Thyroid gland (tissue), 4 donors: Measurements from ENCODE around the gene ATAD2B. TPM values are rescaled to one million over a fixed set of nuclear protein-coding genes. Genes with fewer than 3 reads are reported as not detected.

Experiments used
- DNase-seq, 2 donors: peaks; one replicate each; pipeline ENCODE4 v3.0.0-alpha.2; 2019
- H3K27ac ChIP-seq, 3 donors: fragments of 200-600 bp; sonication (generic); 1 replicate in 2 of 3; 2 replicates in 1 of 3; pipeline ENCODE4 v1.5.1; 2016 to 2019; ENCODE audit warnings: mild to moderate bottlenecking in 1 of 3, moderate library complexity in 1 of 3
- H3K27me3 ChIP-seq: fragments of 200-600 bp; sonication (generic); one replicate; pipeline ENCODE4 v1.5.1; 2019
- H3K36me3 ChIP-seq, 2 donors: fragments of 200-600 bp; sonication (generic); one replicate each; pipeline ENCODE4 v1.5.1; 2016 to 2019
- H3K4me1 ChIP-seq, 2 donors: fragments of 200-600 bp; sonication (generic); one replicate each; pipeline ENCODE4 v1.5.1; 2017 to 2019
- H3K4me3 ChIP-seq, 3 donors: fragments of 200-600 bp; sonication (generic); replicated peaks in 1 of 3; 1 replicate in 2 of 3; 2 replicates in 1 of 3; pipeline ENCODE4 v1.5.1; 2016; ENCODE audit warnings: mild to moderate bottlenecking in 1 of 3
- H3K9me3 ChIP-seq: fragments of 200-600 bp; sonication (generic); one replicate; pipeline ENCODE4 v1.5.1; 2017
- POLR2A ChIP-seq, 2 donors: fragments of 450-650 bp; IDR thresholded peaks; one replicate each; pipeline ENCODE4 v1.6.1; 2017; ENCODE audit warnings: antibody characterized with exemption in 2 of 2, mild to moderate bottlenecking in 2 of 2, moderate library complexity in 1 of 2
- WGBS, 2 donors: methylation state at CpG; one replicate each; pipeline ENCODE4 v1.1.5; 2017; 5-methylcytosine and 5-hydroxymethylcytosine counted together
- intact Hi-C: fragments of 100-400 bp; cut with DNase I; formaldehyde crosslinking; loops from one replicate; pipeline ENCODE4 v1.15.1; 2023
- total RNA-seq, 4 donors: library from RNA; depleted of rRNA; stranded (reverse); fragments of >200 nt; gene quantifications; one replicate each; pipeline ENCODE4 v1.2.3, GENCODE V29; 2016
- TF ChIP-seq, protein P1 (sequence below), 6 experiments: fragments of 200-600 bp in 3 of 6; fragments of 450-650 bp in 3 of 6; sonication (generic) in 3 of 6; IDR thresholded peaks; one replicate each; pipeline ENCODE4 v1.5.1; 2016 to 2019; ENCODE audit warnings: antibody characterized with exemption in 6 of 6, mild to moderate bottlenecking in 2 of 6, inconsistent platforms in 1 of 6, moderate library complexity in 1 of 6

The ATAD2B gene
- total RNA-seq, 4 donors from 2014 or later = 32.8 to 49.3 (median 37.3) TPM

DNA sequence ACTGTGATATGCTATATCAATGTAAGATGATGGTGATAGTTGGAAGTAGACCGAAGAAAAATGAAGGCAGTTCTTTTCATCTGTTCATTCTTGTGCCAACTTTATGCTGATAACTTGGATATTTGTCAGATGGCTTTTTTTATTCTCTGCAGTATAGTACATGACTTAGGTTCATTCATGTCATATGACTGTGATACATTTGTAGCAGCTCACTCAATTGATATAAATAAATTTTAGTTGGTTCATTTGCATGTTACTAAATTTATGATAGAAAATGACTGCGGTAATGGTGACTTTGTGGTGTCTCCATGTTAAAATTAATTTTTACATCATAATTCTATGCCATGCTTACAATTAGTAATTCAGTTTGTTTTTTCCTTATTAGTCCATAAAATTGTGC, 20.4 kb upstream of the ATAD2B start:
- intact Hi-C loops = no loop called here
- no peaks in the 10 kb centered on the region for H3K27me3 ChIP-seq
- H3K4me1 ChIP-seq = peaks cover 0 to 4% of the 10 kb centered on the region in 2 donors
- no peak overlapping the region for H3K27ac ChIP-seq
- no peaks in the 10 kb centered on the region for H3K36me3 ChIP-seq
- DNase-seq = no peak
- WGBS, 2 donors = 92 to 96% methylated on average over 2 of the region's 2 CpGs
- no peaks in the 10 kb centered on the region for H3K9me3 ChIP-seq
- H3K4me3 ChIP-seq = no peak overlapping the region
- TF ChIP-seq POLR2A (IDR thresholded peaks at IDR 0.05) = no peak
- TF ChIP-seq, protein P1, sequence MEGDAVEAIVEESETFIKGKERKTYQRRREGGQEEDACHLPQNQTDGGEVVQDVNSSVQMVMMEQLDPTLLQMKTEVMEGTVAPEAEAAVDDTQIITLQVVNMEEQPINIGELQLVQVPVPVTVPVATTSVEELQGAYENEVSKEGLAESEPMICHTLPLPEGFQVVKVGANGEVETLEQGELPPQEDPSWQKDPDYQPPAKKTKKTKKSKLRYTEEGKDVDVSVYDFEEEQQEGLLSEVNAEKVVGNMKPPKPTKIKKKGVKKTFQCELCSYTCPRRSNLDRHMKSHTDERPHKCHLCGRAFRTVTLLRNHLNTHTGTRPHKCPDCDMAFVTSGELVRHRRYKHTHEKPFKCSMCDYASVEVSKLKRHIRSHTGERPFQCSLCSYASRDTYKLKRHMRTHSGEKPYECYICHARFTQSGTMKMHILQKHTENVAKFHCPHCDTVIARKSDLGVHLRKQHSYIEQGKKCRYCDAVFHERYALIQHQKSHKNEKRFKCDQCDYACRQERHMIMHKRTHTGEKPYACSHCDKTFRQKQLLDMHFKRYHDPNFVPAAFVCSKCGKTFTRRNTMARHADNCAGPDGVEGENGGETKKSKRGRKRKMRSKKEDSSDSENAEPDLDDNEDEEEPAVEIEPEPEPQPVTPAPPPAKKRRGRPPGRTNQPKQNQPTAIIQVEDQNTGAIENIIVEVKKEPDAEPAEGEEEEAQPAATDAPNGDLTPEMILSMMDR (IDR thresholded peaks at IDR 0.05) = no peak

DNA sequence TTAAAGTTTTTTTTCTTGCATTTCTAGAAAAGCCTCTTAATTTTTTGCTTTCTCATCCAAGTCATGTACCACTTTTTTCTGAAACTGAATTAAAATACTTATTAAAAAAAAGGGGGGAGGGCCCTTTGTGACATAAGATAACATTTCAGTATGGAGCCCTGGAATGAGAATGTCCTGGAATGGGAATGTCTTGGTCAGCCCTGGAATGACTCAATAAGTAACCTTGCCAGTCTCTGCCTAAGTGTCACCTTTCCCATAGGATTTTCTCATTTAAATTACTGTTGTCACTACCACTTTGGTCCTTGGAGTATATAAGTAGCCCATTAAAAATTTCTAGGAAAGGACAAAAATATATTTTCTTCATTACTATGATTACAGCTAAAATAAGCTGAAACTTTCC, 18.1 kb upstream of the ATAD2B start:
- no peaks in the 10 kb centered on the region for H3K27me3 ChIP-seq
- intact Hi-C loops = no loop called here
- no peak for TF ChIP-seq POLR2A (IDR thresholded peaks at IDR 0.05)
- TF ChIP-seq, protein P1 (IDR thresholded peaks at IDR 0.05) = no peak
- peaks cover 7 to 10% of the 10 kb centered on the region in 2 donors for H3K4me1 ChIP-seq
- H3K9me3 ChIP-seq = no peaks in the 10 kb centered on the region
- no peak overlapping the region for H3K27ac ChIP-seq
- H3K36me3 ChIP-seq = no peaks in the 10 kb centered on the region
- no peak overlapping the region for H3K4me3 ChIP-seq
- DNase-seq = no peak

DNA sequence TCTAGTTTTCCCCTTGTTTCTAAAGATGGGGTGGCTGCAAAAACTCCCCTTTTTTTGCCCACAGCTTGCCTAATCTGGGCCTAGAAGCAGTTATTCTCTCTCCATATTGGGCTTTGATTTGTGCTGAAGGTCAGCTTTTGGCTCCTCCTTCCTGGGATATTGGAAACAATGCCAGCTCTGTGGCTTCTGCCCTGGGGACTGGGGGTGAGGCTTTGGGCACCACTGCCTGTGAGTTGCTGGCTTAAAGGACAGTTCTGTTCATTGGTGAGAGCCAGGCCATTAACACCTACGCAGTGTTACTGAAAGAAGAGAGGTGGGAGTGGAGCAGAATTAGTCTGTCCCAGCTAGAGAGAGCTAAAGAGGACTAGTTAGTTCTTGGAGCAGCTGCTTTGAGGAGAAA, 17.6 kb upstream of the ATAD2B start:
- H3K27ac ChIP-seq = no peak overlapping the region

DNA sequence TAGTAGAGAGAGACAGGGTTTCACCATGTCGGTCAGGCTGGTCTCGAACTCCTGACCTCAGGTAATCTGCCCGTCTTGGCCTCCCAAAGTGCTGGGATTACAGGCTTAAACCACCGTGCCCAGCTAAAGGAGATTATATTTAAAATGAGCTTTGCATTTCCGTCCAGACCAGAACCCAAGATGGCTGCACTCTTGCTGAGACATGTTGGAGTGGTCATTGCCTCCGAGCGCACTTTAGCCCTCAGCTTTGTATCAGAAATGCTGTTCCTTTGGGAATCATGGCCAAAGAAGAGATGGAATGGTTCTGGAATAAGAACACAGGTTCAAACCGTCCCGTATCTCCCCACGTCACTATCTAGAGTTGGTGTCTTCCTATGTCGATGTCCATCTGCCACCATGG, 16.7 kb upstream of the ATAD2B start:
- Histone ChIP-seq H3K27me3 (no peaks in the 10 kb centered on the region), H3K4me1 (peaks cover 7 to 13% of the 10 kb centered on the region in 2 donors), H3K4me3 (no peak overlapping the region), H3K9me3 (no peaks in the 10 kb centered on the region), H3K36me3 (no peaks in the 10 kb centered on the region), H3K27ac (no peak overlapping the region)
- no peak for DNase-seq
- TF ChIP-seq, protein P1 (IDR thresholded peaks at IDR 0.05) = no peak
- TF ChIP-seq POLR2A (IDR thresholded peaks at IDR 0.05) = no peak
- 98 to 99% methylated on average over 11 of the region's 11 CpGs for WGBS, 2 donors
- intact Hi-C loops = no loop called here

More for the DNA sequence above, 17.6 kb upstream of the ATAD2B start:
- WGBS, 2 donors = 82 to 93% methylated on average over 1 of the region's 1 CpG
- DNase-seq = no peak
- Histone ChIP-seq H3K4me3 (no peak overlapping the region), H3K27me3 (no peaks in the 10 kb centered on the region), H3K4me1 (peaks cover 7 to 12% of the 10 kb centered on the region in 2 donors), H3K9me3 (no peaks in the 10 kb centered on the region), H3K36me3 (no peaks in the 10 kb centered on the region)
- TF ChIP-seq, protein P1 (IDR thresholded peaks at IDR 0.05) = no peak
- no peak for TF ChIP-seq POLR2A (IDR thresholded peaks at IDR 0.05)
- intact Hi-C loops = no loop called here

DNA sequence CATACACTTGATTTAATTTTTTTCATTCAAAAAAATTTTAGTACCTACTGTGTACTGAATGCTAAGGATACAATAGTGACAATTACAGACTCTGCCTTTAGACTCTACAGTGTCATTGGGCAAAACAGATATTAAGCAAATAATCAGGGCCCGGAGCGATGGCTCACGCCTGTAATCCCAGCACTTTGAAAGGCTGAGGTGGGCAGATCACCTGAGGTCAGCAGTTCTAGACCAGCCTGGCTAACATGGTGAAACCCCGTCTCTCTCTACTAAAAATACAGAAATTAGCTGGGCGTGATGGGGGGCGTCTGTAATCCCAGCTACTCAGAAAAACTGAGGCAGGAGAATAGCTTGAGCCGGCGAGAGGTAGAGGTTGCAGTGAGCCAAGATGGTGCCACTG, 14.7 kb upstream of the ATAD2B start:
- no peaks in the 10 kb centered on the region for H3K9me3 ChIP-seq
- H3K4me3 ChIP-seq = no peak overlapping the region
- no peaks in the 10 kb centered on the region for H3K36me3 ChIP-seq
- peaks cover 7 to 13% of the 10 kb centered on the region in 2 donors for H3K4me1 ChIP-seq
- intact Hi-C loops = no loop called here
- TF ChIP-seq POLR2A (IDR thresholded peaks at IDR 0.05) = no peak
- TF ChIP-seq, protein P1 (IDR thresholded peaks at IDR 0.05) = no peak
- 80 to 82% methylated on average over 8 of the region's 8 CpGs for WGBS, 2 donors
- DNase-seq = no peak
- no peaks in the 10 kb centered on the region for H3K27me3 ChIP-seq
- no peak overlapping the region for H3K27ac ChIP-seq
